HG03469 (cell line): ENCODE measurements around the gene PWP1.

Source experiments
- ATAC-seq: cut with Tn5 transposase; IDR thresholded peaks from one replicate; pipeline ENCODE4 v1.9.1; 2021; ENCODE audit warnings: mild to moderate bottlenecking, moderate library complexity, moderate number of reproducible peaks; ENCODE audit not compliant: unreplicated experiment

The PWP1 gene

GRCh38 chr12:107732365-107732764, 46.8 kb downstream of the PWP1 start:
- ATAC-seq, result no peak

GRCh38 chr12:107734139-107734538, 48.5 kb downstream of the PWP1 start:
- no peak for ATAC-seq

GRCh38 chr12:107735763-107736162, 50.2 kb downstream of the PWP1 start:
- ATAC-seq, result no peak

GRCh38 chr12:107736914-107737313, 51.3 kb downstream of the PWP1 start:
- peak; percentile 94 for ATAC-seq

- ATAC-seq, result no peak
Measured at GRCh38 chr12:107748472-107748871, 62.9 kb downstream of the PWP1 start.

GRCh38 chr12:107749083-107749482, 63.5 kb downstream of the PWP1 start:
- no peak for ATAC-seq

GRCh38 chr12:107759410-107759809, 73.8 kb downstream of the PWP1 start:
- ATAC-seq, result no peak

GRCh38 chr12:107760207-107760808, 74.7 kb downstream of the PWP1 start:
- ATAC-seq, result peak; percentile 8

- peak; percentile 84 for ATAC-seq
Measured at GRCh38 chr12:107760809-107761501, 75.4 kb downstream of the PWP1 start, which contains the start of gene PRDM4. PRDM4 (minus strand) TSS chr12:107761137; CDS start chr12:107760515, 622 bp downstream.

- ATAC-seq, result no peak
Measured at GRCh38 chr12:107761502-107761904, 75.9 kb downstream of the PWP1 start.
